Keratinocyte (primary cell): ENCODE measurements around the gene ZNFX1. TPM values are rescaled to one million over a fixed set of nuclear protein-coding genes. Genes with fewer than 3 reads are reported as not detected.

ENCODE experiments used
- DNase-seq: peaks from one replicate; pipeline ENCODE4 v3.0.0-alpha.2; 2011; ENCODE audit warnings: low read depth, missing footprints, low spot score
- FAIRE-seq: peaks from 2 replicates; lab custom pipeline; 2011; peaks lifted over from hg19 to GRCh38; lab: Jason Lieb, UNC
- H2AFZ ChIP-seq: 2 replicates; pipeline ENCODE4 v1.6.0; 2012; ENCODE audit warnings: low read length, control low read depth, inconsistent platforms; ENCODE audit not compliant: control insufficient read depth
- H3K27ac ChIP-seq: 2 replicates; pipeline ENCODE4 v1.5.1; 2011; ENCODE audit warnings: low read length; ENCODE audit not compliant: control insufficient read depth, insufficient read depth
- H3K27me3 ChIP-seq: 3 replicates; pipeline ENCODE4 v1.6.0; 2011; ENCODE audit warnings: low read length; ENCODE audit not compliant: control insufficient read depth, insufficient read depth; ENCODE audit errors: extremely low read depth
- H3K36me3 ChIP-seq, 2 experiments: 2 replicates in 1 of 2; 3 replicates in 1 of 2; pipeline ENCODE4 v1.5.1; 2011; ENCODE audit warnings: low read length in 2 of 2, mild to moderate bottlenecking in 1 of 2; ENCODE audit not compliant: control insufficient read depth in 2 of 2, insufficient read depth in 2 of 2; ENCODE audit errors: extremely low read depth in 1 of 2
- H3K4me1 ChIP-seq: 3 replicates; pipeline ENCODE4 v1.5.1; 2011; ENCODE audit warnings: low read length; ENCODE audit not compliant: control insufficient read depth, insufficient read depth; ENCODE audit errors: extremely low read depth
- H3K4me2 ChIP-seq: 3 replicates; pipeline ENCODE4 v1.6.0; 2011; ENCODE audit warnings: low read depth, low read length; ENCODE audit not compliant: control insufficient read depth, insufficient read depth; ENCODE audit errors: extremely low read depth
- H3K4me3 ChIP-seq, 3 experiments: fragments of 200-600 bp in 1 of 3; sonication (generic) in 1 of 3; 2 replicates in 2 of 3; 3 replicates in 1 of 3; pipeline ENCODE4 v1.5.1; 2011 to 2016; ENCODE audit warnings: low read length in 3 of 3, mild to moderate bottlenecking in 3 of 3, control low read depth in 2 of 3, inconsistent platforms in 1 of 3, low read depth in 1 of 3, mixed read lengths in 1 of 3, mixed run types in 1 of 3, moderate library complexity in 1 of 3; ENCODE audit not compliant: control insufficient read depth in 2 of 3, insufficient read depth in 2 of 3; ENCODE audit errors: extremely low read depth in 1 of 3
- H3K79me2 ChIP-seq: 2 replicates; pipeline ENCODE4 v1.6.0; 2012; ENCODE audit warnings: low read length; ENCODE audit not compliant: control insufficient read depth, insufficient read depth
- H3K9ac ChIP-seq: 3 replicates; pipeline ENCODE4 v1.6.0; 2011; ENCODE audit warnings: low read length; ENCODE audit not compliant: control insufficient read depth, insufficient read depth; ENCODE audit errors: extremely low read depth
- H3K9me1 ChIP-seq: 3 replicates; pipeline ENCODE4 v1.6.0; 2011; ENCODE audit warnings: low read length; ENCODE audit not compliant: control insufficient read depth, insufficient read depth; ENCODE audit errors: extremely low read depth
- H3K9me3 ChIP-seq: 2 replicates; pipeline ENCODE4 v1.5.1; 2012; ENCODE audit warnings: low read depth, low read length; ENCODE audit not compliant: control insufficient read depth
- H4K20me1 ChIP-seq: 3 replicates; pipeline ENCODE4 v1.6.0; 2011; ENCODE audit warnings: low read length; ENCODE audit not compliant: control insufficient read depth, insufficient read depth; ENCODE audit errors: extremely low read depth
- CTCF ChIP-seq, 3 experiments: IDR thresholded peaks in 1 of 3; conservative IDR thresholded peaks in 1 of 3; optimal IDR thresholded peaks in 1 of 3; 2 replicates in 2 of 3; 3 replicates in 1 of 3; pipeline versions ENCODE3 to v1.5.1; 2011; ENCODE audit warnings: low read length in 3 of 3, mild to moderate bottlenecking in 3 of 3, moderate library complexity in 2 of 3, control low read depth in 1 of 3, inconsistent platforms in 1 of 3; ENCODE audit not compliant: insufficient read depth in 2 of 3; ENCODE audit errors: extremely low read depth in 1 of 3
- EZH2 ChIP-seq: IDR thresholded peaks from one replicate; pipeline ENCODE4 v1.6.1; 2012; ENCODE audit warnings: inconsistent platforms, mild to moderate bottlenecking, low read length, moderate library complexity
- dilution Hi-C: fragments of 300-500 bp; cut with MboI; formaldehyde crosslinking; loops from one replicate; pipeline ENCODE4 v1.7.0; 2020; ENCODE audit warnings: low sequenced_read_pairs; ENCODE audit not compliant: extremely low pct_ligation_motif_present
- polyA plus RNA-seq, 5 experiments: library from polyadenylated mRNA; depleted of rRNA in 3 of 5; stranded (reverse) in 3 of 5; stranded (forward) in 1 of 5; unstranded in 1 of 5; fragments of >200 nt; gene quantifications; 1 replicate in 1 of 5; 2 replicates in 3 of 5; 3 replicates in 1 of 5; pipeline versions ENCODE4 v1.2.1 to v1.2.3, GENCODE V29; 2011 to 2012; ENCODE audit warnings: missing spikeins in 2 of 5, low read depth in 1 of 5, low replicate concordance in 1 of 5

The ZNFX1 gene
- polyA plus RNA-seq, 1 donor (not counting 4 experiments of a cell fraction or from before 2014, with no cell fraction given): 14.2 TPM

- H4K20me1 ChIP-seq: peaks cover 82% of the 10 kb centered on the region
- H3K4me2 ChIP-seq: no peak overlapping the region
- H3K4me3 ChIP-seq: no peak overlapping the region
- H3K36me3 ChIP-seq: peaks cover 39 to 73% of the 10 kb centered on the region in 2 experiments
- peaks cover 47% of the 10 kb centered on the region for H3K79me2 ChIP-seq
- peaks cover 7% of the 10 kb centered on the region for H3K9me3 ChIP-seq
- DNase-seq (peak; percentile 44), FAIRE-seq (no peak)
- dilution Hi-C loops: no loop called here
- no peak overlapping the region for H3K27ac ChIP-seq
- peaks cover 2% of the 10 kb centered on the region for H3K9me1 ChIP-seq
- H2AFZ ChIP-seq: no peak overlapping the region
- no peak overlapping the region for H3K9ac ChIP-seq
- TF ChIP-seq EZH2 (no peak), CTCF (optimal IDR thresholded peaks at IDR 0.05 in 1 of 3, IDR thresholded peaks at IDR 0.05 in 1 of 3, conservative IDR thresholded peaks at IDR 0.05 in 1 of 3; ENCODE audit: extremely low read depth in 1 of 3, insufficient read depth in 2 of 3, low read length in 3 of 3) (no peak)
- H3K27me3 ChIP-seq: no peaks in the 10 kb centered on the region
- H3K4me1 ChIP-seq: peaks cover 42% of the 10 kb centered on the region
Measured at GRCh38 chr20:49287555-49288249, 9.8 kb upstream of the ZNFX1 start.

GRCh38 chr20:49286689-49287551 lies 9.1 kb upstream of the ZNFX1 start:
- Histone ChIP-seq H3K9ac (no peak overlapping the region), H2AFZ (no peak overlapping the region), H3K9me3 (peaks cover 7% of the 10 kb centered on the region), H3K79me2 (peaks cover 55% of the 10 kb centered on the region), H3K4me1 (peaks cover 50% of the 10 kb centered on the region), H3K36me3 (peaks cover 43 to 81% of the 10 kb centered on the region in 2 experiments), H3K4me3 (no peak overlapping the region), H3K4me2 (peak overlapping the region; percentile 26), H3K27me3 (no peaks in the 10 kb centered on the region), H3K9me1 (peaks cover 2% of the 10 kb centered on the region), H4K20me1 (peaks cover 89% of the 10 kb centered on the region), H3K27ac (no peak overlapping the region)
- FAIRE-seq: no peak
- no peak for DNase-seq
- dilution Hi-C loops: no loop called here
- TF ChIP-seq EZH2 (no peak), CTCF (optimal IDR thresholded peaks at IDR 0.05 in 1 of 3, IDR thresholded peaks at IDR 0.05 in 1 of 3, conservative IDR thresholded peaks at IDR 0.05 in 1 of 3; ENCODE audit: extremely low read depth in 1 of 3, insufficient read depth in 2 of 3, low read length in 3 of 3) (no peak)
